Activated naive CD8-positive, alpha-beta T cell treated with anti-CD3 and anti-CD28 coated beads, Interleukin-2, amount 50 U/mL, for 24 hours (primary cell): ENCODE measurements around the gene UBE2Q1.
"Not testable (repeated sequence)": the region's sequence is repeated elsewhere in the genome, so short reads cannot be mapped to it uniquely, and the experiment has no call there.

Experiments used
- ATAC-seq: fragments of 150-1000 bp; cut with Tn5 transposase; one replicate; pipeline ENCODE4 v1.10.0; 2021
- DNase-seq: peaks from one replicate; pipeline ENCODE4 v3.0.0; 2021
- H3K27ac Mint-ChIP-seq: one replicate; pipeline ENCODE4 v1.8.0; 2021; ENCODE audit warnings: mild to moderate bottlenecking, mixed read lengths
- H3K27me3 Mint-ChIP-seq: one replicate; pipeline ENCODE4 v1.8.0; 2021; ENCODE audit warnings: mixed read lengths
- H3K36me3 Mint-ChIP-seq: one replicate; pipeline ENCODE4 v1.8.0; 2021; ENCODE audit warnings: low read depth, mixed read lengths
- H3K4me1 Mint-ChIP-seq: one replicate; pipeline ENCODE4 v1.8.0; 2021; ENCODE audit warnings: mixed read lengths
- H3K4me3 Mint-ChIP-seq: one replicate; pipeline ENCODE4 v1.8.0; 2021; ENCODE audit warnings: mild to moderate bottlenecking, moderate library complexity, mixed read lengths
- H3K9me3 Mint-ChIP-seq: one replicate; pipeline ENCODE4 v1.8.0; 2021; ENCODE audit warnings: mixed read lengths

Gene UBE2Q1

DNA sequence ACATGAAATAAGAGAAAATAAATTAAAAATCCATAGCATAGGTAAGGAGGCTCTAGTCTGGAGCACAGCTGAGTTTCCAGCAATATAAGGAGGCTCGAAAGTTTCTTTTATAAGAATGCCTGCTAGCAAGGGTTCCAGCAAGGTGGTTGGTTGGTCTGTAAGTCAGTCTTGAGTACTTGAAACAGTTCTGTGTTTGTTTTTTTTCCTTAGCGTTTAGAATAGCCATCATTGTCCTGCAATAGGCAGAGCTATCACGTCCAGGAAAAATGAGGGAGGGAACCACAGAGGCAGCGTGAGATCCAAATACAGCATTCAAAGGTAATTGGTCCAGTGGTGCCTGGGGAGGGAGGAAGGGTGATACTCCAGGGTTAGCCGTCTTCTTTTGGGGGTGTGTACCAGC lies 8.4 kb downstream of the UBE2Q1 start:
- Mint-ChIP-seq H3K27ac (no peak overlapping the region), H3K9me3 (no peaks in the 10 kb centered on the region), H3K4me1 (peaks cover 10% of the 10 kb centered on the region), H3K27me3 (no peaks in the 10 kb centered on the region), H3K4me3 (no peak overlapping the region), H3K36me3 (peaks cover 48% of the 10 kb centered on the region)
- no peak for ATAC-seq
- no peak for DNase-seq

DNA sequence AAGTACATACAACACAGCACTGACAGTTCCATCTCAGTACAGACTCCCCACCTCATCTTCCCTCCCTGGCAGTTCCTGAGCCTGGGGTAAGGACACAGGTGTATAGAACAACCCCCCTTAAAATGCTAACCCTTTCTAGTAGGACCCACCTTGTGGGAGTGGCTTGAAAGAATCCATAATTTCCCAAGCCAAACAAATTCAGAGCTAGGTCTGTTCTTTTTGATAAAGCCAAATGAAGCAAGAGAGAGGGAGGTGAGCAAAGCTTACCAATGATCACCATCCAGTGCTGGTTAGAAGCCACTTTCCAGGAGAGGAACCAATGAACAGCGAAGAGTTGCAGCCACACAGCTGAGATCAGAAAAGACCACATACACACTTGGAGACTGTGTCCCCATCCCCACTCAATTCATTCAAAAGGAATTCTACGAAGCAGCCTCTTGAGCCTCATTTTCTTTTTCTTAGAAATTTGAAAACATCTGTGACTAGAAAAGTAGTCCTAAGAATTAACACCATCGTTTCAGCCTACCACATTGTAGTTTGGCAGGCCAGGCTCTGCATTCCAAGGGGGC lies 9.2 kb downstream of the UBE2Q1 start:
- no peak for DNase-seq
- Mint-ChIP-seq H3K4me1 (peaks cover 9% of the 10 kb centered on the region), H3K4me3 (no peak overlapping the region), H3K27me3 (no peaks in the 10 kb centered on the region), H3K9me3 (no peaks in the 10 kb centered on the region), H3K36me3 (peaks cover 41% of the 10 kb centered on the region), H3K27ac (no peak overlapping the region)
- ATAC-seq: no peak

DNA sequence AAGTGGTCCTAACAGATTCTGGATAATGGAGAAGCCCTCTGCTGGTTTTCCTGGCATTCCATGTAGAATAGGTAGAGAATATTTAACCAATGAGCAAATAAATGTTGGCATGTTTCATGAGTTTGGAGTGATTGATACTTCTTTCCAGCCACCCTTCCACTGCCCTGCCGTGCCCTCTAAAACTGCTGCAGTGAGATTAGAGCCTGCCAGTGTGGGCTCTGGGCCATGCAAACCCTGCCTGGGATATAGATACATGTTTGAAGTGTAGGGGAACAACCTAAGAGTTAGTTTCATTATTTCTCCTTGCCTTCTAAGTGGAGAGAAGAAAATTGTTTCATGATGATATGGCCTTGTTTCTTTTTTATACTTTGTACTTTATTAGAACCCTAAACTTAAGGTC lies 10.4 kb downstream of the UBE2Q1 start:
- Mint-ChIP-seq H3K4me1 (peaks cover 9% of the 10 kb centered on the region), H3K4me3 (no peak overlapping the region), H3K27ac (no peak overlapping the region), H3K36me3 (peaks cover 31% of the 10 kb centered on the region), H3K27me3 (no peaks in the 10 kb centered on the region), H3K9me3 (no peaks in the 10 kb centered on the region)
- no peak for DNase-seq
- ATAC-seq: no peak

DNA sequence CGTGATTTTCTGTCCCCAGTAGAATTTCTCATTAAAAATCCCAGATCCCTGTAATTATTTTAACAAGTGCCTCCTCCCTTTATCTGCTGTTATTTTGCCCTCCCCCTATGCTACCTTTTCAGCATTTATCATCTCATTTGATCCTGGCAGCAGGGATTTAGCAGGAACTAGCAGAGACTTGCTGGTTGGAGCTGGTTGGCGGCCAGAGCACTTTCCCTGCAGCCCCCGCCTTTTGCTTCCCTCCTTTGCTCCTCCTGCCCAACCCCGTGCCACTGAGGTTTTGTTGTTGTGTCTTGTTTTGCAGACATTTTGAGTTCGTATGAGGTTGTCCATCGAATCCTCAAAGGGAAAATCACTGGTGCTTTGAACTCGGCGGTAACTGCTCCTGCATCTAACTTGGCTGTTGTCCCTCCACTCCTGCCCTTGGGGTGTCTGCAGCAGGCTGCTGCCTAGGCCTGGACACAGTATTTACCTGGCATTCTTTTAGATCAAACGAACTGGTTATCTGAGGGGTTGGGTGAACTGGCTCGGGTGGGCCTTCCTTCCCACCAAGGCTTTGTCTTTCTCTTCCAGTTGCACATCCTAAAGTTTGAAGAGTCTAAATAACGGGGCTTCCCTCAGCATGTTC lies 11.2 kb downstream of the UBE2Q1 start:
- Mint-ChIP-seq H3K27ac (no peak overlapping the region), H3K9me3 (no peaks in the 10 kb centered on the region), H3K36me3 (peaks cover 29% of the 10 kb centered on the region), H3K4me1 (peaks cover 9% of the 10 kb centered on the region), H3K4me3 (no peak overlapping the region), H3K27me3 (no peaks in the 10 kb centered on the region)
- ATAC-seq (no peak), DNase-seq (no peak)

DNA sequence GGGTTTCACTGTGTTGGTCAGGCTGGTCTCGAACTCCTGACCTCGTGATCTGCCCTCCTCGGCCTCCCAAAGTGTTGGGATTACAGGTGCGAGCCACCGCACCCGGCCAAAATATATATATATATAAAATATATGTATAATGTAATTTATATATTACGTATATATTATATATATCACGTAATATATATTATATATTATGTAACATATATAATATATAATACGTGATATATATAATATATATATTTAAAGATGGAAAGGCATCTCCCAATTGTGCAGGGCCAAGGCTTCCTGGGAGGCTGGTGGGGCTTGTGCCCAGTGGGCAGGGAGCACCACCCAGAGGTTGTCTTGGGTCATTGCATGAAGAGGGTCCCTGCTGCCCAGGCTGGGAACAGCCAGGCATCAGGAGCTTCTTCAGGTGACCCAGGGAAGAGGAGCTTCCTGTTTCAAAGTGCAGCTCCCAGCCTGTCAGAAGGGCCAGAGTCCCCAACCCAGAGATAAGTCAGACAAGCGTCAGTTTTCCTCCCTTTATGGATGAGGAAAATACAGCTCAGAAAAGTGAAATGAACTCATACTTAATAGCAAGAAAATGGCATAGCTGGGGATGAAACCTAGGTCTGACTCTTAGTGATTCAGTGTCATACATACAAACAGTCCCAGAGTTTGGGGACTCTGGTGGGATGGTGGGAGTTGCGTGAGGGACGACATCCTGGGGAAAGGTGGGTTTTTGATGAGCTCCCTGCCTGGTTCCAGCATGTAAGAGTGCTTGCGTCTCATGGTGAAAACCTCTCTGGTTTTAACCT lies 12.0 kb downstream of the UBE2Q1 start:
- DNase-seq (peak; percentile 65), ATAC-seq (peak; percentile 88)
- no peak overlapping the region for H3K4me3 Mint-ChIP-seq
- H3K4me1 Mint-ChIP-seq: peaks cover 9% of the 10 kb centered on the region
- no peak overlapping the region for H3K27ac Mint-ChIP-seq
- H3K36me3 Mint-ChIP-seq: peaks cover 25% of the 10 kb centered on the region
- H3K27me3 Mint-ChIP-seq: no peaks in the 10 kb centered on the region
- H3K9me3 Mint-ChIP-seq: no peaks in the 10 kb centered on the region

DNA sequence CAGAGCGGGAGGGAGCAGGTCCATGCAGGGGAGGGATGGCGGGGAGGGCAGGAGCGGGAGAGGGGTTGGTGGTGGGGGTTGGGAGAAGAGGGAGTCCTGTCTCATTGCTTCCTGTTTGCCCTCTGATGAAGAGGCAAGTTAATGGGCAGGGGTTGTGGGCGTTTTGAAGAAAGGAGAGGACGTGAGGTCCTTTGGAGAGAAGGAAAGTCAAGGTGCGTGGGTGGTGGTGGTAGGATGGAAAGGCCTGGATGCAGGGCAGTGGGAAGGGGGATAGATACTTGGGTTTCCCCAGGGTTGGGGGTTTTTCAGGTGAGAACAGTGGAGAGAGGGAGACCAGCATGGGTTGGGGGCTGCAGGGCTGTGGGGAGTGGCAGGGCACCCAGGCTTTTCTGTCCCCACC lies 17.2 kb downstream of the UBE2Q1 start:
- Mint-ChIP-seq H3K4me3 (no peak overlapping the region), H3K4me1 (no peaks in the 10 kb centered on the region), H3K27ac (no peak overlapping the region), H3K9me3 (no peaks in the 10 kb centered on the region), H3K36me3 (no peaks in the 10 kb centered on the region), H3K27me3 (peaks cover 13% of the 10 kb centered on the region)
- no peak for DNase-seq
- ATAC-seq: no peak

DNA sequence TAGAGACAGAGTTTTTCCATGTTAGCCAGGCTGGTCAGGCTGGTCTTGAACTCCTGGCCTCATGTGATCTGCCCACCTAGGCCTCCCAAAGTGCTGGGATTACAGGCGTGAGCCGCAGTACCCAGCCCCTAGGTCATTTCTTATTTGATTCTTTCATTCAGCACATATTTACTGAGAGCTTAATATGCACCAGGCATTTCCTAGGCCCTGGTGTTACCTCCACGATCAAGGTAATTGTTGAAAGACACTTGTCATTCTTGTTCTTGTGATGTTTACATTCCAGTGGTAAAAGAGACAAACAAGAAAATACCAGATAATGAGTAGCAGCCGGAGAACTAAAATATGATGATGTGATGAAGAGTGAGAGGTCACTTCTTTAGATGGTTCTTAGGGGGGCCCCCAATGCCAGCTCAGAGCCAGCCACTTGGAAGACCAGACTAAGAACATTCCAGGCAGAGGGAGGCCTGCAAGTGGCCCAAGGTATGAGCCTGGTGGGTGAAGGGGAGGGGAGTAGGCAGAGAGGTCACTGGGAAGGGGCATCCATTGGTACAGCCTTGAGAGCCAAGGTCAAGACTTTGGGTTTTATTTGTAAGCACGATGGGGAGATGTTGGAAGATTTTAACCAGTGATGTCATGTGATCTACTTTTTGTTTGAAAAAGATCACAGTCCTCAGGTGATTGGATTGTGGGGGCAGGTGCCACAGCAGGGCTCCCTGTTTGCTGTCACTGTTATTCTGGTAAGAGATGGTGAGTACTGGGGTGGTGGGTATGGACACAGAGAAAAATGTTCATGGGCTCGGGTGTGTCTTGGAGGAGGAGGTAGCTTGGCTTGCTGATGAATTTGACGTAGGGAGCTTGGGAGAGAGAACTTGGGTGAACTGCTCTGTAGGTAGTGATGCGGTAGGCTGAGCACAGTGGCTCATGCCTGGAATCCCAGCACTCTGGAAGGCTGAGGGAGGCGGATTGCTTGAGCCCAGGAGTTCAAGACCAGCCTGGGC lies 18.7 kb downstream of the UBE2Q1 start:
- Mint-ChIP-seq H3K36me3 (no peaks in the 10 kb centered on the region), H3K4me3 (no peak overlapping the region), H3K4me1 (no peaks in the 10 kb centered on the region), H3K27me3 (peaks cover 15% of the 10 kb centered on the region), H3K9me3 (no peaks in the 10 kb centered on the region), H3K27ac (no peak overlapping the region)
- ATAC-seq (no peak), DNase-seq (no peak)

DNA sequence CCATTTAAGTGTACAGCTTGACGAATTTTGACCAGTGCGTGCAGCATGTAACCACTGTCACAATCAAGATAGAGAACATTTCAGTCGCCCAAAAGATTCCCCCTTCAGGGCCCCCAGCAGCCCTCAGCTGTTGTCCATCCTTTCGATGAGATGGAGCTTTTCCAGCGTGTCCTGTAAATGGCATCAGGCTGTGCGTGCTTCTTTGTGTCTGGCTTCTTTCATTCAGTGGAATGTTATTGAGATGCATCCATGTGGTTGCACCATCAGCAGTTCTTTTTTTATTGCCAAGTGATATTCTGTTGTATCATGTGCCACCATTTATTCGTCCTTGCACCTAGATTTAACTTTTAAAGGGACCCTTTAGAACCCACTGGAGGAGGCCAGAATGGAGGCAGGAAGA lies 21.9 kb downstream of the UBE2Q1 start:
- Mint-ChIP-seq H3K27ac (no peak overlapping the region), H3K36me3 (no peaks in the 10 kb centered on the region), H3K4me1 (no peaks in the 10 kb centered on the region), H3K9me3 (no peaks in the 10 kb centered on the region), H3K27me3 (peaks cover 15% of the 10 kb centered on the region), H3K4me3 (no peak overlapping the region)
- DNase-seq (no peak), ATAC-seq (no peak)

DNA sequence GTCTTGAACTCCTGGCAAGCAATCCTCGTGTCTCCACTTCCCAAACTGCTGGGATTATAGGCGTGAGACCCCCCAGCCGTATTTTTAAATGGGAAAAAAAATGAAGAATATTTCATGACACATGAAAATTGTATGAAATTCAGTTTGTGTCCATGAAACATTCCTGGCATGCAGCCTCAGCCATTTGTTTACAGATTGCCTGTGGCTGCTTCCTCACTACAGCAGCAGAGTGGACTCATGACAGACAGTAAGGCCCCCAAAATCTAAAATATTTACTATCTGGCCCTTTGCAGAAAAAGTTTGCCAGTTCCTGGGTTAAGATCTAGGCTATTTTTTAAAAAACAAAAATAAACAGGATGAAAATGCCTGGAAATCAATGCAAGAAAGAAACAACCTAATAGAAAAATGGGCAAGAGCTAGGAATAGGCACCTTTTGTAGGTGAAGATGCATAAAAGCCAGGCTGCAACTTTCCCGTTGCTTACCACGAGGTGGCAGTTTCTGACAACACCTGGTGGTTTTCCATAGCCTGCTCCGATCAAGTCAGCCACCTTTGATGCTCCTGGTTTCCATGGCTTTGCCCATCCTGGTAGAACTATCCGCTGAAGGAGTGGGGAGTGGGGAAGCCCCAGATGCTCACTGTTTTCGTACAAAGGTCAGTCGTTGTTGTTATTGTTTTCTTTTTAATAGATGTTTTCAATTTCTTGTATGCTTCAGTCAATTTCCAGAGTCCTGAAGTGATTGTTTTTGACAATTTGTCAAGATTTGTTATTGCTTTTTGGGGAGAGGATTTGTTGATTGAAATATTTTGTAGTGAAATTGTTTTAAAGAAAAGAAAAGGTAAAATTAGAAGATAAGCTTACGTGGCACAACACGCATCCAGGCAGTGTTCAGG lies 24.3 kb downstream of the UBE2Q1 start:
- ATAC-seq (no peak), DNase-seq (no peak)
- Mint-ChIP-seq H3K4me1 (no peaks in the 10 kb centered on the region), H3K9me3 (no peaks in the 10 kb centered on the region), H3K4me3 (no peak overlapping the region), H3K27ac (no peak overlapping the region), H3K27me3 (peaks cover 9% of the 10 kb centered on the region), H3K36me3 (no peaks in the 10 kb centered on the region)

DNA sequence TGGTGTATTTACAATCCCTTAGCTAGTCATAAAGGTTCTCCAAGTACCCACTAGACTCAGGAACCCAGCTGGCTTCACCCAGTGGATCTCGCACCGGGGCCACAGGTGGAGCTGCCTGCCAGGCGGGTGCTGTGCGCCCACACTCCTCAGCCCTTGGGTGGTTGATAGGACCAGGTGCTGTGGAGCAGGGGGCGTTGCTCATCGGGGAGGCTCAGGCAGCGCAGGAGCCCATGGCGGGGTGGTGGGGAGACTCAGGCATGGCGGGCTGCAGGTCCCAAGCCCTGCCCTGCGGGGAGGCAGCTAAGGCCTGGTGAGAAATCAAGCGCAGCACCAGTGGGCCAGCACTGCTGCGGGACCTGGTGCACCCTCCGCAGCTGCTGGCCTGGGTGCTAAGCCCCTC lies 26.5 kb downstream of the UBE2Q1 start:
- not testable (repeated sequence) for H3K4me3 Mint-ChIP-seq, ATAC-seq, H3K9me3 Mint-ChIP-seq, H3K36me3 Mint-ChIP-seq, H3K4me1 Mint-ChIP-seq, H3K27ac Mint-ChIP-seq, H3K27me3 Mint-ChIP-seq, DNase-seq

DNA sequence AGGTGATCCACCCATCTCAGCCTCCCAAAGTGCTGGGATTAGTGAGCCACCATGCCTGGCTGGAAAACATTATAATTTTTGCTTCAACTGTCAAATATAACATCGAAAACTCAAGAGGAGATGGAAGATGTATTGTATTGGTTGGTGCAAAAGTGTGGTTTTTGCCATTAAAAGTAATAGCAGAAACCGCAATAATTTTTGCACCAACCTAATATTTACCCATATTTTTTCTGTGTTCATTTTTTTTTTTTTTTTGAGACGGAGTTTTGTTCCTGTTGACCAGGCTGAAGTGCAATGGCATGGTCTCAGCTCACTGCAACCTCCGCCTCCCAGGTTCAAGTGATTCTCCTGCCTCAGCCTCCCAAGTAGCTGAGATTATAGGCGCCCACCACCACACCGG lies 29.2 kb downstream of the UBE2Q1 start:
- no peaks in the 10 kb centered on the region for H3K9me3 Mint-ChIP-seq
- no peaks in the 10 kb centered on the region for H3K4me1 Mint-ChIP-seq
- no peak for DNase-seq
- H3K4me3 Mint-ChIP-seq: no peak overlapping the region
- H3K36me3 Mint-ChIP-seq: no peaks in the 10 kb centered on the region
- peaks cover 5% of the 10 kb centered on the region for H3K27me3 Mint-ChIP-seq
- no peak overlapping the region for H3K27ac Mint-ChIP-seq
- no peak for ATAC-seq

DNA sequence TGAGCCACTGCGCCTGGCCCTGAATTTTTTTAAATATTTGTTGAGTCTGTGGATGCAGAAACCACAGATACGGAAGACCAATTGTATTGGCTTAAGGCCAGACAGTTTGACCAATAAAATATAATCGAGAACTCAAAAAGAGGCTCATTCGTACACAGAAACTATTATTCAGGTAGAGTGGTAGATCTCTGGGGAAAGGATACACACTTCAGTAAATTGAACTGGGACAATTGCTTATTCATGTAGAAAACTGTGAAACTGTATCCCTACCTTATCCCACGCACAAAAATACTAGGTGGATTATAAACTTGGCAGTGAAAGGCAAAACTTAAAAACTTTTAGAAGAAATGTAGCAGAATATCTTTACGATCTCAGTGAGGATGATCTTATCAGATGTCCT lies 31.3 kb downstream of the UBE2Q1 start:
- H3K9me3 Mint-ChIP-seq: no peaks in the 10 kb centered on the region
- DNase-seq: no peak
- no peak overlapping the region for H3K4me3 Mint-ChIP-seq
- H3K4me1 Mint-ChIP-seq: no peaks in the 10 kb centered on the region
- no peak for ATAC-seq
- no peaks in the 10 kb centered on the region for H3K36me3 Mint-ChIP-seq
- H3K27ac Mint-ChIP-seq: no peak overlapping the region
- peaks cover 12% of the 10 kb centered on the region for H3K27me3 Mint-ChIP-seq

DNA sequence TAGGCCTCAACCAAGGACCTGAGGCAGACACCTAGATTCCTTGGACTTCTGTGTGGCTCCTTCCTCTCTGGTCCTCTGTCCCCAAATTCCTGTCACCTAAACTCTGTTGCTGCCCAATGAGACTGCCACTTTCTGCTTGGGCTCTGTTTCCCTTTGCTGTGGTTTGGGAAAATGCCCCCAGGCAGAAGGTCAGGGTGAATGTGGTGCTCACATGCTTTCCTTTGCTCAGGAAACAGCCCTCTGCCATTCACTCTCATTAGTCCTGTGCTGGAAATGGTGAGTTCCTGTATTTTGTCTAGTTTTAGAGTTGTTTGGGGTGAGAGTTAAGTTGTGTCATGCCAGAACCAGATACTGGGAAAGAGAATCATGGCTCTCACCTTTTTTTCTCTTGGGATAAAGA lies 33.6 kb downstream of the UBE2Q1 start:
- H3K27me3 Mint-ChIP-seq: peaks cover 10% of the 10 kb centered on the region
- H3K9me3 Mint-ChIP-seq: no peaks in the 10 kb centered on the region
- ATAC-seq (no peak), DNase-seq (no peak)
- no peaks in the 10 kb centered on the region for H3K4me1 Mint-ChIP-seq
- H3K4me3 Mint-ChIP-seq: no peak overlapping the region
- no peak overlapping the region for H3K27ac Mint-ChIP-seq
- no peaks in the 10 kb centered on the region for H3K36me3 Mint-ChIP-seq

DNA sequence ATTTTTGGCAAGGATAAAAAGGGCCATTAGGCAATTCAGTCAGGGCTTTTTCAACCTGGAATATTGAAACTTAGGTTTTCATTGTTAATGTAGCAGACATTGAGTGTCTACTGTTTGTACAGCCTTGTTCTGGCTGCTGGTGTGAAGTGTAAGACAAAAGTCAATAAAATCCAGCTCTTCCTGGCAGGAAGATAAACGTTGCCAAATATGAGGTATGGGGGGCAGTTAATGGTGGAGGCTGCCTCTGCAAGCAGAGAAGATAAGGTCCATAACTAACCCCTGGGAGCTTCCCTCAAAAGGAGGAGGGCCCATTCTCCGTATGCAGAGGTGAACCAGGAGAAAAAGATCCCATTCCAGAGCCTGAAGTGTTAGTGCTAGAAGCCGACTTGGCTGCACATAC lies 36.8 kb downstream of the UBE2Q1 start:
- Mint-ChIP-seq H3K27me3 (peaks cover 12% of the 10 kb centered on the region), H3K4me3 (no peak overlapping the region), H3K4me1 (no peaks in the 10 kb centered on the region), H3K36me3 (no peaks in the 10 kb centered on the region), H3K27ac (no peak overlapping the region), H3K9me3 (no peaks in the 10 kb centered on the region)
- DNase-seq (no peak), ATAC-seq (no peak)
